Adipocyte (in vitro differentiated cells): ENCODE results near the gene SNX8.
"Not testable (repeated sequence)": the region's sequence is repeated elsewhere in the genome, so short reads cannot be mapped to it uniquely, and the experiment has no call there.

Experiments used
- DNase-seq: peaks from one replicate; pipeline ENCODE4 v3.0.0-alpha.2; 2015; ENCODE audit warnings: low read depth
- H3K27me3 ChIP-seq: replicated peaks from 2 replicates; pipeline ENCODE4 v1.7.0; 2013; ENCODE audit warnings: mild to moderate bottlenecking, low read length, moderate library complexity; ENCODE audit not compliant: control insufficient read depth, insufficient read depth
- H3K36me3 ChIP-seq: 2 replicates; pipeline ENCODE4 v1.7.0; 2013; ENCODE audit warnings: low read length, mild to moderate bottlenecking, moderate library complexity; ENCODE audit not compliant: control insufficient read depth, insufficient read depth, severe bottlenecking
- H3K4me1 ChIP-seq: 2 replicates; pipeline ENCODE4 v1.7.0; 2013; ENCODE audit warnings: mild to moderate bottlenecking, low read length, moderate library complexity; ENCODE audit not compliant: control insufficient read depth, insufficient read depth
- H3K4me3 ChIP-seq: 2 replicates; pipeline ENCODE4 v1.7.0; 2013; ENCODE audit warnings: mild to moderate bottlenecking, low read length, moderate library complexity
- H3K9ac ChIP-seq: 2 replicates; pipeline ENCODE4 v1.7.0; 2013; ENCODE audit warnings: mild to moderate bottlenecking, low read length, moderate library complexity
- H3K9me3 ChIP-seq: 2 replicates; pipeline ENCODE4 v1.7.0; 2013; ENCODE audit warnings: mild to moderate bottlenecking, low read length, moderate library complexity; ENCODE audit not compliant: control insufficient read depth

Gene SNX8

DNA sequence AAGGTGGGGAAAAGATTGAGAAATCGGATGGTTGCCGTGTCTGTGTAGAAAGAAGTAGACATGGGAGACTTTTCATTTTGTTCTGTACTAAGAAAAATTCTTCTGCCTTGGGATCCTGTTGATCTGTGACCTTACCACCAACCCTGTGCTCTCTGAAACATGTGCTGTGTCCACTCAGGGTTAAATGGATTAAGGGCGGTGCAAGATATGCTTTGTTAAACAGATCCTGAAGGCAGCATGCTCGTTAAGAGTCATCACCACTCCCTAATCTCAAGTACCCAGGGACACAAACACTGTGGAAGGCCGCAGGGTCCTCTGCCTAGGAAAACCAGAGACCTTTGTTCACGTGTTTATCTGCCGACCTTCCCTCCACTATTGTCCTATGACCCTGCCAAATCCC, 10.7 kb downstream of the SNX8 start:
- H3K4me1 ChIP-seq, result peaks cover 24% of the 10 kb centered on the region
- not testable (repeated sequence) for H3K4me3 ChIP-seq, DNase-seq, H3K36me3 ChIP-seq, H3K9ac ChIP-seq, H3K9me3 ChIP-seq, H3K27me3 ChIP-seq

DNA sequence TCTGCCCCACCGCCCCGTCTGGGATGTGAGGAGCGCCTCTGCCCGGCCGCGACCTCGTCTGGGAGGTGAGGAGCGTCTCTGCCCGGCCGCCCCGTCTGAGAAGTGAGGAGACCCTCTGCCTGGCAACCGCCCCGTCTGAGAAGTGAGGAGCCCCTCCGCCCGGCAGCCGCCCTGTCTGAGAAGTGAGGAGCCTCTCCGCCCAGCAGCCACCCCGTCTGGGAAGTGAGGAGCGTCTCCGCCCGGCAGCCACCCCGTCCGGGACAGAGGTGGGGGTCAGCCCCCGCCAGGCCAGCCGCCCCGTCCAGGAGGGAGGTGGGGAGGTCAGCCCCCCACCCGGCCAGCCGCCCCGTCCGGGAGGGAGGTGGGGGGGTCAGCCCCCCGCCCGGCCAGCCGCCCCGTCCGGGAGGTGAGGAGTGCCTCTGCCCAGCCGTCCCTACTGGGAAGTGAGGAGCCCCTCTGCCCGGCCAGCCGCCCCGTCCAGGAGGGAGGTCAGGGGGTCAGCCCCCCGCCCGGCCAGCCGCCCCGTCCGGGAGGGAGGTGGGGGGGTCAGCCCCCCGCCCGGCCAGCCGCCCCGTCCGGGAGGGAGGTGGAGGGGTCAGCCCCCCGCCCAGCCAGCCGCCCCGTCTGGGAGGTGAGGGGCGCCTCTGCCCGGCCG, 11.4 kb downstream of the SNX8 start:
- DNase-seq, H3K27me3 ChIP-seq, H3K4me3 ChIP-seq, H3K9me3 ChIP-seq, H3K36me3 ChIP-seq, H3K9ac ChIP-seq: not testable (repeated sequence)
- peaks cover 24% of the 10 kb centered on the region for H3K4me1 ChIP-seq

DNA sequence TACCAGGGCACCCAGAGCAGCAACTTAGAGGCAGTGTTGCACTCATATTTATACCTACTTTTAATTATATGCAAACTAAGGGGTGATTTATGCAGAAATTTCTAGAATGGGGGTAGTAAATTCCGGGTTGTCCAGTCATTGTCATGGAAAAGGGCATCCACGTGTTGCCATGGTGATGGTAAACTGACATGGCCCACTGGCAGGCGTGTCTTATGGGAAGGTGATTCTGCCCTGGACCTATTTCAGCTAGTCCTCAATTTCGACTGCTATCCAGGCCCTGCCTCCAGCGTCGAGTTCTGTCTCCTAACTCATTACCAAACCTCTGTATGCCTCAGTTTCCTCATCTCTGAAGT, 12.8 kb downstream of the SNX8 start:
- DNase-seq, result no peak
- H3K4me1 ChIP-seq, result peaks cover 24% of the 10 kb centered on the region
- no peak overlapping the region for H3K4me3 ChIP-seq
- H3K9ac ChIP-seq, result no peak overlapping the region
- no peaks in the 10 kb centered on the region for H3K9me3 ChIP-seq
- H3K27me3 ChIP-seq, result no peaks in the 10 kb centered on the region
- H3K36me3 ChIP-seq, result no peaks in the 10 kb centered on the region

DNA sequence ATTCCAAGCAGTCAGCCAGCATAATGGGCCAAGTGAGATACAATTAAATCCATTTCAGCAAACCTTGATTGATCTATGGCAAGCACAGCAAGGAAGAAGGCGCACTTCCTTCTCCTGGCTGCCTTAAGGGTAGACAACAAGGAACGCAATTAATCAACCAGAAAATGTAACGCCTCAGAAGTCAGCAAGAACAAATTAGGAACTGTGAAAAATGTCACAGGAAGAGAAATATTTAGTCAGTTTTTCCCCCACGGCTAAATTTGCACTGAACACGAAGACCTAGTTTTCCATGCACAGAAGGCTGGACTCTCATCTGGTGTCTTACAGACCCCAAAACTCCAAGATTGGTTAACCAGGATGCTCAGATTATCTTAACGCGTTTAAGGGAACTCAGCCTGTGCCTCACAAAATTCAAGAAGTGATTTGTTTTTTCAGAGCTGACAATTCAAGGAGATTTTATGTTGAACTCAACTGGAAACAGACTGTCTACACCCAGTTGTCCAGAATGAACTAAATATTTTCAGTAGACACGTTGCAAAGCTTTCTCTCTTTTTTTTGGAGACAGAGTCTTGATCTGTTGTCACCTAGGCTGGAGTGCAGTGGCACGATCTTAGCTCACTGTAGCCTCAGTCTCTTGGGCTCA, 14.2 kb downstream of the SNX8 start:
- H3K9me3 ChIP-seq, result no peaks in the 10 kb centered on the region

DNA sequence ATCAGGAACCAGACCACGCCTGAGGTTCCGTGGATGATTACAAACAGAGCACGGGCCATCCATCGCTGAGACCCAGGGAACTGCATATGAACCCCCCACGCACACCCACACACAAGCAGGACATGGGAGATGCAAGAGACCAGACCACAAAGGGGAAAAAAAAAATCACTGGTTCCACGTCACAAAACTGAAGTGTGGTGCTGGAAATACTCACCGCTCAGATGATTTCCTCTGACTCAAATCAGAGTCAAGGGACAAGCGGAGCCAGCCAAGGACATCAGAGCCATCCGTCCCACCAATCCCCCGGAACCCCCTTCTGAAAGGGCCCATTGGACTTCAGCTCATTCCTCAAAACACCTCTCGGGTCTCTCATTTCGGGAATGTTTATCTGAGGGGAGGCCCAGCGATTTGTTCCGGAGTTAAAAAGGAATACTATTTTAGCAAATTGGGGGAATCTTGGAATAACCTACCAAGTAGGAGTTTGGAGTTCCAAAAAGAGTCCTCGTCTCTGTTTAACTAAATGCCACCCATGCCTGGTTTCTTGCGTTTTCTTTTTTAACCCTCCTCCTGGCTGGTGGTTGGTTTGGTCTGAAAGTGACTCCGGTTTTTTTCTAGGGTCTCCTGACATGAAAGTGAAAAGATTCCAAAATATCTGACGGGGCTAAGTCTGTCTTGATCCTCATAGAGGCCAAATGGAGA, 15.0 kb downstream of the SNX8 start:
- Histone ChIP-seq H3K9me3 (no peaks in the 10 kb centered on the region), H3K36me3 (no peaks in the 10 kb centered on the region), H3K4me3 (peak overlapping the region; percentile 62), H3K4me1 (peaks cover 18% of the 10 kb centered on the region), H3K9ac (peak overlapping the region; percentile 63), H3K27me3 (no peaks in the 10 kb centered on the region)
- DNase-seq, result peak; percentile 82

More for the DNA sequence above, 14.2 kb downstream of the SNX8 start:
- Histone ChIP-seq H3K36me3 (no peaks in the 10 kb centered on the region), H3K4me3 (no peak overlapping the region), H3K9ac (no peak overlapping the region), H3K27me3 (no peaks in the 10 kb centered on the region), H3K4me1 (peaks cover 23% of the 10 kb centered on the region)
- no peak for DNase-seq

DNA sequence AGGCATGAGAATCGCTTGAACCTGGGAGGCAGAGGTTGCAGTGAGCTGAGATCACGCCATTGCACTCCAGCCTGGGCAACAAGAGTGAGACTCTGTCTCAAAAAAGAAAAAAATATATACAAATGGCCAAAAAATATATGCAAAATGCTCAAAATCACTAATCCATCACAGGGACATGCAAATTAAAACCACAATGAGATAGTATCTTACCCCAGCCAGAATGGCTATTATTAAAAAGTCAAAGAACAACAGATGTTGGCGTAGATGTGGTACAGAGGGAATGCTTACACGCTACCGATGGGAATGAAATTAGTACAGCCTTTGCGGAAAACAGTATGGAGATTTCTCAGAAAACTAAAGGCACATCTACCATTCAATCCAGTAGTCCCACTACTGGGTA, 17.4 kb downstream of the SNX8 start:
- Histone ChIP-seq H3K9ac (no peak overlapping the region), H3K27me3 (no peaks in the 10 kb centered on the region), H3K36me3 (no peaks in the 10 kb centered on the region), H3K4me3 (no peak overlapping the region), H3K4me1 (peaks cover 18% of the 10 kb centered on the region), H3K9me3 (no peaks in the 10 kb centered on the region)
- no peak for DNase-seq

DNA sequence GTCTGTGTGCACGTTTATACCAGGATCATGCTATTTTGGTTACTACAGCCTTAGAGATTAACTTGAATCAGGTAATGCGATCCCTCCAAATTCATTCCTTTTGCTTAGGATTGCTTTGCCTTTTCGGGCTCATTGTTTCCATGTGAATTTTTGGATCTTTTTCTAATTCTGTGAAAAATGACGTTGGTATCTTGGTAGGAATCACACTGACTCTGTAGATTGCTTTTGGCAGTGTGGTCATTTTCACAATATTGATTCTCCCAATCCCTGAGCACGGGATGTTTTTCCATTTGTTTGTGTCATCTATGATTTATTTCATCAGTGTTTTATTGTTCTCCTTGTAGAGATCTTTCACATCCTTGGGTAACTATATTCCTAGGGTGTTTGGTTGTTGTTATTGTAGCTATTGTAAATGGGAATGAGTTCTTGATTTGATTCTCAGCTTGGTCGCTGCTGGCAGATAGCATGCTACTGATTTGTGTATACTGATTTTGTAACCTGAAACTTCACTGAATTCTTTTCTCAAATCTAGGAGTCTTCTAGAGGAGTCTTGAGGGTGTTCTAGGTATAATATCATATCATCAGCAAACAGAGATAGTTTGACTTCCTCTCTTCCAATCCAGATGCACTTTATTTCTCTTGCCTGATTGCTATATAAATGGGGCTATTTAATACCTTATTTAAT, 18.2 kb downstream of the SNX8 start:
- Histone ChIP-seq H3K9me3 (no peaks in the 10 kb centered on the region), H3K9ac (no peak overlapping the region), H3K4me1 (peaks cover 17% of the 10 kb centered on the region), H3K27me3 (no peaks in the 10 kb centered on the region), H3K4me3 (no peak overlapping the region), H3K36me3 (no peaks in the 10 kb centered on the region)
- DNase-seq, result peak; percentile 23

DNA sequence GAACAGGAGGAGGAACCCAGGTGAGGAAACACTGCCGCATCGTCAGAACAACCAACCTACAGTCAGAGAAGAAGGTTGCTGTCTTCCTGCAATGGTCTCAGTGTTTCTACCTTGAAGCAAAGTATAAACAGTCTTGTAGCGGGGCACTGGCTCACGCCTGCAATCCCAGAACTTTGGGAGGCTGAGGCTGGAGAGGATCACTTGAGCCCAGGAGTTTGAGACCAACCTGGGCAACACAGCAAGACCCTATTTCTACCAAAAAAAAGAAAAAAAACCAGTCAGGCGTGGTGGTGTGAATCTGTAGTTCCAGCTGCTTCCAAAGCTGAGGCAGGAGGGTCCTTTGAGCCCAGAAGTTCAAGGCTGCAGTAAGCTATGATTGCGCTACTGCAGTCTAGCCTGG, 23.4 kb downstream of the SNX8 start:
- peaks cover 8% of the 10 kb centered on the region for H3K4me1 ChIP-seq
- no peak for DNase-seq
- no peaks in the 10 kb centered on the region for H3K36me3 ChIP-seq
- no peak overlapping the region for H3K4me3 ChIP-seq
- no peaks in the 10 kb centered on the region for H3K9me3 ChIP-seq
- H3K27me3 ChIP-seq, result no peaks in the 10 kb centered on the region
- no peak overlapping the region for H3K9ac ChIP-seq

DNA sequence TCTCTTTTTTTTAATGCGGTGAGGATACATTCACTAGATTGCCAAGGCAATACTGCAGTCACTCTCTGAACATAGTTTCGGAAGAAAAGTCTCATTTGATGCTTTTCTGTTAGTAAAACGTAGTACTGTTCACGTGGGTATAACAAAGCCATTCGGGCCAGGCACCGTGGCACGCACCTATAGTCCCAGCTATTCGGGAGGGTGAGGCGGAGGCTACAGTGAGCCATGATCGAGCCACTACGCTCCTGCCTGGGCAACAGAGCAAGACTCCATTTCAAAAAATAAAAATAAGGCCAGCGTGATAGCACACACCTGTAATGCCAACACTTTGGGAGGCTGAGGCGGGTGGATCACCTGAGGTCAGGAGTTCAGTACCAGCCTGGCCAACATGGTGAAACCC, 24.6 kb downstream of the SNX8 start:
- H3K27me3 ChIP-seq, result no peaks in the 10 kb centered on the region

DNA sequence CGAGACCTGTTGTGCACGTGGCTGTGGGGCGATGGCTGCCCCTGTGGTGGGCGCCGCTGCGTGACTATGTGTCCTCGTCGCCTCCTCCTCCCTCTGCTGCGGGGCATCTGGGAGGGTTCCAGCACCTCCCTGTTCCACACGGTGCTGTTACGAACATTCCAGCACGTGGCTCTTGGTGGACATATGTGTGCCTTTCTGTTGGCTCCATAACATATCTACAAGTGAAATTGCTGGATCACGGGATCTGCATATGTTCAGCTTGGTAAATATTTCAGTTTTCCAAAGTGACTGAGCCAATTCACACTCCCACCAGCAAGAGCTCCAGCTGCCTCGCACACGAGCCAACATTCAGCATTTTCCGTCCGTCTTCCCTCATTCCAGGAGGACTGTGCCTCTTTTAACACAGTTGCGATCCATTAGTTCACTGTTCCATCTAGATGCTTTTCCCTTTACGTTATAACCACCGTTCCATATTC, 25.1 kb downstream of the SNX8 start:
- DNase-seq, result no peak
- no peak overlapping the region for H3K4me3 ChIP-seq
- no peaks in the 10 kb centered on the region for H3K27me3 ChIP-seq
- H3K9me3 ChIP-seq, result no peaks in the 10 kb centered on the region
- peaks cover 8% of the 10 kb centered on the region for H3K4me1 ChIP-seq
- no peak overlapping the region for H3K9ac ChIP-seq
- no peaks in the 10 kb centered on the region for H3K36me3 ChIP-seq

More for the DNA sequence above, 24.6 kb downstream of the SNX8 start:
- DNase-seq, result no peak
- H3K9me3 ChIP-seq, result no peaks in the 10 kb centered on the region
- H3K4me1 ChIP-seq, result peaks cover 8% of the 10 kb centered on the region
- no peaks in the 10 kb centered on the region for H3K36me3 ChIP-seq
- H3K4me3 ChIP-seq, result no peak overlapping the region
- no peak overlapping the region for H3K9ac ChIP-seq

DNA sequence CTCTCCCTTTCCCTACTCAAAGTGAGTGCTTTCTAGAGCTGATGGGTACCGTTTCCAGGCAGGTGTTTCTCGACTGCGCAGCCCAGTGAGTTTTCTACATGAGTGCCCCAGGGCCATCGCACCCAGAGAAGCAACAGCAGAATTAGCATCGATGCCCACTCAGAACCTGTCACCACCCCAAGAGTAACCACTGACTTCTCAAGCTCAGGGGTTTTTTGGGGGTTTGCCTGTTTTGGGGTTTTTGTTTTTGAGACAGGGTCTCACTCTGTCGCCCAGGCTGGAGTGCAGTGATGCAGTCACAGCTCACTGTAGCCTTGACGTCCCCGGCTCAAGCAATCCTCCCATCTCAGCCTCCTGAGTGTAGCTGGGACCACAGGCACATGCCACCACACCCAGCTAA, 25.7 kb downstream of the SNX8 start:
- no peaks in the 10 kb centered on the region for H3K9me3 ChIP-seq
- DNase-seq, result no peak
- no peak overlapping the region for H3K4me3 ChIP-seq
- H3K4me1 ChIP-seq, result peaks cover 8% of the 10 kb centered on the region
- no peaks in the 10 kb centered on the region for H3K36me3 ChIP-seq
- no peak overlapping the region for H3K9ac ChIP-seq
- no peaks in the 10 kb centered on the region for H3K27me3 ChIP-seq
